HG02943 (cell line): ENCODE results near the gene ADAT3.
"Not testable (repeated sequence)": the region's sequence is repeated elsewhere in the genome, so short reads cannot be mapped to it uniquely, and the experiment has no call there.

ENCODE experiments used
- ATAC-seq: cut with Tn5 transposase; IDR thresholded peaks from one replicate; pipeline ENCODE4 v1.9.1; 2021; ENCODE audit warnings: mild to moderate bottlenecking, low read depth, moderate library complexity; ENCODE audit not compliant: unreplicated experiment

The ADAT3 gene

DNA sequence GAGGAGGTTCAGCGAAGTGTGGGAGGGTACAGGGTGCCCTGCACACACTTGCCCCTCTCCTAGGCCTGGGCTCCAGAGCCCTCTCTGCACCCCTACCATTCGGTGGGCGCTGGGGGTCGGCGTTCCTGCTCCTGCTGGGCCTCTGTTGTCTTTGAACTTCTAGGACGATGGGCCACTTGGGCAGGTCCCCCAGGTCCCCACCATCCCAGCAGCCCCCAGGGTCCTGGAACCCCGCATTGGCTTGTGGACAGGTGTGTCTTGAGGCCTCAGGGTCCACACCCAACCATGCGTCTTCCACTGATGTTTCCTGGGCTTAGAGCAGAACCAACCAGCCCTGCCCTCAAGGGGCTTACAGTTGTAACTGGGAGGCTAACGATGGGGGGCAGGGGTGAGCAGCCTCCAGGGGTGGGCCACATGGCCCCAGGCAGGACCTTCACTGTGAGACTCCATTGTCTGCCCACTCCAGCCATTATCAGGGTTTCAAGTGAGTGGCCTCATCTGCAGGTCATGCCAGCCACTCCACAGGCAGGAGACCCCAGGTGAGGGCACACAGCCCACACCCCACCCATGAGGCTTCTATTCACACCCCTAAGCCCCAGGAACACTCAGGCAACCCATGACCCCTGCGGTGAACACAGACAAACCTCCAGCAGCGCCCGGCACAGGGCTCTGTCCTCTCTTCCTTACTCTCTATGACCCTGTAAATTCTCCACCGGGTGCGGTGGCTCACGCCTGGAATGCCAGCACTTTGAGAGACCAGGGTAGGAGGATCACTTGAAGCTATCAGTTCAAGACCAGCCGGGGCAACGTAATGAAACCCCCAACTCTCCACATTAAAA lies 39.8 kb upstream of the ADAT3 start:
- ATAC-seq = no peak

- no peak for ATAC-seq
Observed at GRCh38 chr19:1866693-1867348, 38.4 kb upstream of the ADAT3 start.

- no peak for ATAC-seq
Observed at GRCh38 chr19:1867349-1867724, 37.9 kb upstream of the ADAT3 start.

DNA sequence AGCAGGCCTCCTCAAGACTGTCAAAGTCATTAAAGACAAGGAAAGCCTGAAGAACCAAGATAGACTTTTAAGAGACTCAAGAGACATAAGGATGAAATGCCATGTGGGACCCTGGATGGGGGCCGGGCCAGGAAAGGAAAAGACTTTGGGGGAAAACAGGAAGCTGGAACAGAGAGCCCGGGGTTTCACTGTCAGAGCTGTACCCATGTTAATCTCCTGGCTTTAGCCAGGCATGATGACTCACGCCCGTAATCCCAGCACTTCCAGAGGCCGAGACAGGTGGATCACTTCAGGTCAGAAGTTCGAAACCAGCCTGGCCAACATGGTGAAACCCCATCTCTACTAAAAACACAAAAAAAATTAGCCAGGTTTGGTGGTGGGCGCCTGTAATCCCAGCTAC lies 36.2 kb upstream of the ADAT3 start:
- ATAC-seq = no peak

GRCh38 chr19:1871140-1871597 lies 34.0 kb upstream of the ADAT3 start:
- no peak for ATAC-seq

DNA sequence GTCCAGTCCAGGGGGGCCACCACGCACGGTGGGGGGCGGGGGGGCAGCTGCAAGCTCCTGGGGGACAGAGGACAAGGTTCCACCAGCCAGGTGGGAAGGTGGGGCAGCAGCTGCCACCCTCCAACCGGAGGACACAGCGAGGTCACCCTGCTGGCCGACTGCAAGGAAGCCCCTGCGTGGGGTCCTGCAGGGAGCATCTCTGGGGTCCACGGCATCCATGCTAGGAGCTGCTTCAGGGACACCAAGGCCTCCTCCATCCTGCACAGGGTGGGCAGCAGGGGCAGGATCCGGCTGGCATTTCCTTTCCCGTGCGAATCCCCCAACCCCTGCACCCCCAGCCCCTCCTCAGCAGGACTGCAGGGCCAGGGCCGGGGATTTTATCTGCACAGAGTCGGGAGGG lies 33.6 kb upstream of the ADAT3 start:
- no peak for ATAC-seq

DNA sequence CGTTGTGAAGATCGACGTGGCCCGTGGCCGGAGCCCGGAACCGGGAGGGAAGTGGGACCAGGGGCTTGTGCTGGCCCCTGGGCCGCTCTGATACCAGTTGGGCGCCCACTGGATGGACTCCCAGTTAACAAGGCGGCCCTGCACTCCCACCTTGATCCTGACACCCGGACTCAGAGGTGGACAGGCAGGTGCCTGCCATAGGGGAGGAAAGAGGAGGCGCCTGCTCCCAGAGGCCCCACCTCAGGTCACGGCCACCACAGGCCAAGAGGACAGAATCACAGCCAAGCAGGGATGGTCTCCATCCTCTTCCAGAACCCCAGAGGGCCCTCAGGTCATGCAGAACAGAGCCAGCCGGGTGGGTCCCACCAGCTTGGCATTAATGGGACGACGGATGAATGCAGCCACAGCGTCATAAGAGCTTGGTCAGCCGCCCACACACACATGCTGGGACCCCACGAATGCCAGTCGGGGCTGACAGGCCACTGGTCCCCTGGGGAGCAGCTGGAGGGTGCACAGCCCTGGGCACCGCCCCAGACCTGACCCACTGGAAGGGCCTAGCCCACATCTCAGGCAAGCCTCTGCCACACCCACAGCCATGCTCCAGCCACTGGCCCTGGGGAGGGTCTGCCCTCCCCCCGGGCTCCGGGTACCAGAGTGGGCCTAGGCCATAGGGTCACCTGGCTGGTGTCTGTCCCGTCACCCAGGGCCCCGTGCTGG lies 32.2 kb upstream of the ADAT3 start:
- ATAC-seq = no peak

- no peak for ATAC-seq
Observed at GRCh38 chr19:1873524-1874473, 31.4 kb upstream of the ADAT3 start.

DNA sequence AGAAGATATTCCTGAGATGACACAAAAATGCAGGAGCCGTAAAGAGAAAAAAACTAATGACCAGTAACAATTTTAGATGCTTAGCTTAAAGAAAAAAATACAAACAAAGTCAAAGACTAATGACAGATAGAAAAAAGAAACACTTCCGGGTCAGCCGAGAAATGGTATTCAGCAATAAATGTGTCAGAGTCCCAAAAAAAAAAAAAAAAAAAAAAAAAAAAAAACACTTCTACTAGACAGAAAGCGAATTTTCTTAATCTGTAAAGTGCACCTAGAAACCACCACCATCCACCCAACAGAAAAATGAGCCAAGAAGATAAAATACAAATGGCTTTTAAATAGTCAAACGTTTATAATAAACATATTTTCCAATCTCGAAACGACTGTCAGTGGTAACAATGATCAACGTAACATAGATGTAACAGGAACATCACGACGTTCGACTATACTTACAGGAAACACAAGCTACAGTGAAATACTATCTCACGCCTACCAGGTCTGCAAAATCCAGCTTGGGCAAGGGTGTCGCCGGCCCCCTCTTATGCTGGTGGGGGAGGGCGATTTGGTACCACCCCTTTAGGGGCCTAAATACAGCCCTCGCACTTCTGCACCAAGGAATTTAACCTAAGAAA lies 30.5 kb upstream of the ADAT3 start:
- ATAC-seq = no peak

- ATAC-seq = not testable (repeated sequence)
Observed at GRCh38 chr19:1875265-1875645, 29.9 kb upstream of the ADAT3 start.

DNA sequence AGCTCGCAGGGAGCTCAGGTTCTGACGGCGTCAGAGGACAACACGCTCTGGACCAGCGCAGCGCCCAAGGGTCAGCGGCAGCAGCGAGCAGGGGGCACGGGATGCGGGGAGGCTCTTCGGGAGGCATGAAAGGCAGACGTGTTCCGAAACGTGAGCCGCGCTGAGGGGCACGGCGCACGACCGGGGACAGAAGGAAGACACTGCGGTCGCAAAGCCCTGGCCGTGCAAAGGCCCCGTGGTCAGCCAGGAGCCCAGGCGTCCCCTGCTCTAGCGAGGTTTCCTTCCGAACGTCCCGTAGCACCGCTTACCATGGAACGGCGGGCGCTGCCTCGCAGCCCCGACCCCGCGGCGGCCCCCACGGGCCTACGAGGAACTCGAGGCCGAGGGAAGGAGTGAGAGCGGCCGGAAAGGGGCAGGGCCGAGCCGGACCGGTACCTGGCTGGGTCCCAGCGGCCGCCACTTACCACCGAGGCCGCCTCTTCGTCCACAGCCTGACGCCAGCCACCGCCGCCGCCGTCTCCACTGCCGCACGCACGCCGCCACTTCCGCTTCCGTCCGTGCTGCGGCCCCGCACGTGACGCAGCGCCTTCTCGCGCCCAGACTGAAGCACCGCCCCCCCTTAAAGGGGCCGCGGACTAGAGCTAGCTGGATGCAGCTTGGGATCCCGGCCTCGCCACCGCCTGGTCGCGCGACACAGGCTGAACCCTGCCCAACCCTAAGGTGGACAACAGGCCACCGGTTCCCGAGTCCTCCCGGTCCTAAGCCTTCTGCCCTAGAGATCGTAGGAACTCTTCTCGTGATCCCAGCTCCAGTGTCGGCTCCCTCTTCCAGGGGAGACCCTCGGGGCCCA lies 29.3 kb upstream of the ADAT3 start:
- ATAC-seq = peak; percentile 72

GRCh38 chr19:1876496-1877279 lies 28.5 kb upstream of the ADAT3 start:
- ATAC-seq = peak; percentile 24

DNA sequence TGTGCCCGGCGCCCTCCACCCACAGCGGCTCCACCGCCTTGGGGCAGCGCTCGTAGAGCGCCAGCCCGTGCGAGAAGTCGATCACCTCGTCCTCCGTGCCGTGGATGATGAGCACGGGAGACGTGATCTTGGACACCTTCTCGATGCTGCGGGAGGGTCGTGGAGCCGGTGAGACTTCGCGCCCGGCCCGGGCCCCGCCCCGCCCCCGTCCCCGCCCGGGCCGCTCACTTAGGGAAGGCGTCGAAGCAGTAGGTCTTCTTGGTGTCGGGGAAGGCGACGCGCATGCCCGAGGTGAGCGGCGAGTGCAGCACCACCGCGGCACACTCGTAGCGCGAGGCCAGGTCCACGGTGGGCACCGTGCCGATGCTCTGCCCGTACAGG lies 27.9 kb upstream of the ADAT3 start:
- ATAC-seq = not testable (repeated sequence)

GRCh38 chr19:1878583-1878982 lies 26.6 kb upstream of the ADAT3 start:
- ATAC-seq = not testable (repeated sequence)

GRCh38 chr19:1879982-1880381 lies 25.2 kb upstream of the ADAT3 start:
- ATAC-seq = not testable (repeated sequence)

- no peak for ATAC-seq
Observed at GRCh38 chr19:1880611-1881392, 24.4 kb upstream of the ADAT3 start.

GRCh38 chr19:1881393-1882088 lies 23.7 kb upstream of the ADAT3 start:
- ATAC-seq = not testable (repeated sequence)
